HepG2 (cell line): ENCODE measurements around the gene ZMIZ1. TPM values are rescaled to one million over a fixed set of nuclear protein-coding genes. Genes with fewer than 3 reads are reported as not detected.

Experiments
- ATAD3A ChIP-seq: sonication (generic); formaldehyde crosslinking; IDR thresholded peaks from 2 replicates; pipeline ENCODE4 v1.4.0; 2020; ENCODE audit warnings: missing genetic modification reagents
- GABPA ChIP-seq, 2 experiments: IDR thresholded peaks; 2 replicates each; pipeline ENCODE4 v1.6.1; 2011 to 2016; ENCODE audit warnings: low read depth in 2 of 2, low read length in 1 of 2, missing biosample characterization in 1 of 2, missing genetic modification characterization in 1 of 2
- GPN1 ChIP-seq: sonication (generic); formaldehyde crosslinking; IDR thresholded peaks from 2 replicates; pipeline ENCODE4 v1.5.1; 2020; ENCODE audit warnings: missing genetic modification reagents, borderline replicate concordance
- HIC2 ChIP-seq: sonication (generic); formaldehyde crosslinking; IDR thresholded peaks from 2 replicates; pipeline ENCODE4 v1.9.0; 2022; ENCODE audit warnings: low read depth, missing genetic modification reagents
- NCOA5 ChIP-seq: sonication (generic); formaldehyde crosslinking; IDR thresholded peaks from 2 replicates; pipeline ENCODE4 v1.4.0; 2020; ENCODE audit warnings: missing genetic modification reagents
- NR0B2 ChIP-seq: sonication (generic); formaldehyde crosslinking; IDR thresholded peaks from 2 replicates; pipeline ENCODE4 v1.4.0; 2020; ENCODE audit warnings: mild to moderate bottlenecking, missing genetic modification reagents
- PCBP1 ChIP-seq: fragments of 200-400 bp; formaldehyde crosslinking; IDR thresholded peaks from 2 replicates; pipeline ENCODE4 v1.6.1; 2017; ENCODE audit warnings: mild to moderate bottlenecking, low read depth, low read length, borderline replicate concordance
- PPARG ChIP-seq: conservative IDR thresholded peaks from 2 replicates; pipeline ENCODE4 v1.6.1; 2016; ENCODE audit warnings: missing biosample characterization, missing genetic modification reagents
- PRDM4 ChIP-seq: sonication (generic); formaldehyde crosslinking; IDR thresholded peaks from 2 replicates; pipeline ENCODE4 v1.9.0; 2021; ENCODE audit warnings: missing genetic modification reagents, borderline replicate concordance
- RERE ChIP-seq: IDR thresholded peaks from 2 replicates; pipeline ENCODE4 v1.6.1; 2016; ENCODE audit warnings: low read depth, missing genetic modification reagents, missing compliant biosample characterization
- ZBTB3 ChIP-seq: sonication (generic); formaldehyde crosslinking; IDR thresholded peaks from 2 replicates; pipeline ENCODE4 v1.4.0; 2020; ENCODE audit warnings: low read depth, mild to moderate bottlenecking, moderate library complexity, missing genetic modification reagents, borderline replicate concordance
- ZNF275 ChIP-seq: sonication (generic); formaldehyde crosslinking; IDR thresholded peaks from 2 replicates; pipeline ENCODE4 v1.8.0; 2022; ENCODE audit warnings: missing genetic modification reagents, mild to moderate bottlenecking, inconsistent platforms, borderline replicate concordance
- ZNF3 ChIP-seq: IDR thresholded peaks from 2 replicates; pipeline ENCODE4 v1.7.0; 2017; ENCODE audit warnings: inconsistent platforms
- ZNF512 ChIP-seq: sonication (generic); formaldehyde crosslinking; IDR thresholded peaks from 2 replicates; pipeline ENCODE4 v1.4.0; 2020; ENCODE audit warnings: mild to moderate bottlenecking, missing genetic modification reagents
- ZNF781 ChIP-seq: sonication (generic); formaldehyde crosslinking; IDR thresholded peaks from 2 replicates; pipeline ENCODE4 v1.5.1; 2020; ENCODE audit warnings: borderline replicate concordance, mild to moderate bottlenecking, missing genetic modification reagents; ENCODE audit errors: not compliant biosample characterization
- polyA plus RNA-seq, 8 experiments: library from polyadenylated mRNA; depleted of rRNA in 3 of 8; stranded (reverse) in 7 of 8; unstranded in 1 of 8; fragments of >200 nt; fragmentation: Illumina TruSeq in 4 of 8; extraction: Trizol in 4 of 8; gene quantifications; 2 replicates each; pipeline versions ENCODE4 v1.2.1 to v1.2.3, GENCODE V29; 2011 to 2016; ENCODE audit warnings: low read depth in 4 of 8, missing spikeins in 1 of 8, mixed read lengths in 1 of 8; ENCODE audit not compliant: insufficient read depth in 1 of 8
- total RNA-seq, 5 experiments: library from RNA; depleted of rRNA; stranded (reverse); fragments of >200 nt; fragmentation: Illumina TruSeq; extraction: Trizol; gene quantifications; 2 replicates each; pipeline ENCODE4 v1.2.3, GENCODE V29; 2016; ENCODE audit warnings: low read depth in 1 of 5

ZMIZ1 gene
- total and polyA plus RNA-seq, 2 of the 13 experiments (the other 11 are each of a cell fraction or from before 2014, with no cell fraction given) = 5.3 to 10.2 TPM

GRCh38 chr10:79184145-79184625, 115.4 kb downstream of the ZMIZ1 start (continued):
- no peak for TF ChIP-seq GABPA (IDR thresholded peaks at IDR 0.05; ENCODE audit: low read depth, low read length)
- TF ChIP-seq GABPA (CRISPR knock-in tag; IDR thresholded peaks at IDR 0.05; ENCODE audit: low read depth) = no peak
- no peak; the same call in 1 of the 2 replicates for TF ChIP-seq PPARG (CRISPR knock-in tag)
- TF ChIP-seq GPN1 (CRISPR knock-in tag) = no peak
- TF ChIP-seq PCBP1 = no peak
- no peak for TF ChIP-seq ZNF3 (CRISPR knock-in tag)
- no peak for TF ChIP-seq ZBTB3 (CRISPR knock-in tag)
- no peak for TF ChIP-seq RERE (CRISPR knock-in tag)
- TF ChIP-seq ZNF781 (CRISPR knock-in tag) = no peak
- TF ChIP-seq ATAD3A (CRISPR knock-in tag) = no peak
- TF ChIP-seq NR0B2 (CRISPR knock-in tag) = no peak
- no peak for TF ChIP-seq ZNF512 (CRISPR knock-in tag)
- no peak for TF ChIP-seq ZNF275 (CRISPR knock-in tag)
- no peak for TF ChIP-seq NCOA5 (CRISPR knock-in tag)
- peak; percentile 44; the same call in 1 of the 2 replicates for TF ChIP-seq HIC2 (CRISPR knock-in tag)
- no peak for TF ChIP-seq PRDM4 (CRISPR knock-in tag)
